IPS-20b (cell line): ENCODE measurements around the gene SH3PXD2A.

Experiments
- H3K27ac ChIP-seq: one replicate; pipeline ENCODE4 v1.5.1; 2013; ENCODE audit warnings: low read length
- H3K27me3 ChIP-seq: 2 replicates; pipeline ENCODE4 v1.6.1; 2013; ENCODE audit warnings: mild to moderate bottlenecking, low read length, inconsistent platforms; ENCODE audit not compliant: insufficient read depth
- H3K36me3 ChIP-seq: 2 replicates; pipeline ENCODE4 v1.6.1; 2013; ENCODE audit warnings: low read depth, mild to moderate bottlenecking, inconsistent platforms, low read length, moderate library complexity; ENCODE audit not compliant: insufficient read depth
- H3K4me1 ChIP-seq: 2 replicates; pipeline ENCODE4 v1.6.1; 2013; ENCODE audit warnings: mild to moderate bottlenecking, control low read depth, inconsistent platforms, low read length, moderate library complexity; ENCODE audit not compliant: insufficient read depth
- H3K4me3 ChIP-seq: 2 replicates; pipeline ENCODE4 v1.5.1; 2013; ENCODE audit warnings: mild to moderate bottlenecking, low read length, inconsistent platforms
- H3K9ac ChIP-seq: 2 replicates; pipeline ENCODE4 v1.6.1; 2013; ENCODE audit warnings: low read depth, mild to moderate bottlenecking, inconsistent platforms, low read length, moderate library complexity
- H3K9me3 ChIP-seq: 2 replicates; pipeline ENCODE4 v1.6.1; 2013; ENCODE audit warnings: mild to moderate bottlenecking, low read depth, low read length, inconsistent platforms; ENCODE audit not compliant: insufficient read depth

Gene SH3PXD2A

GRCh38 chr10:103802637-103803353 is 52.6 kb downstream of the SH3PXD2A start:
- Histone ChIP-seq H3K36me3 (no peaks in the 10 kb centered on the region), H3K27me3 (no peaks in the 10 kb centered on the region), H3K4me3 (no peak overlapping the region), H3K4me1 (peaks cover 11% of the 10 kb centered on the region; the same call in 1 of the 2 replicates), H3K27ac (no peak overlapping the region), H3K9me3 (no peaks in the 10 kb centered on the region), H3K9ac (no peak overlapping the region)

- Histone ChIP-seq H3K36me3 (no peaks in the 10 kb centered on the region), H3K4me3 (no peak overlapping the region), H3K27me3 (no peaks in the 10 kb centered on the region), H3K4me1 (peaks cover 11% of the 10 kb centered on the region; the same call in 1 of the 2 replicates), H3K9ac (no peak overlapping the region), H3K27ac (no peak overlapping the region), H3K9me3 (no peaks in the 10 kb centered on the region)
These were observed 53.3 kb downstream of the SH3PXD2A start for GRCh38 chr10:103802081-103802480.

- Histone ChIP-seq H3K27me3 (no peaks in the 10 kb centered on the region), H3K27ac (no peak overlapping the region), H3K9ac (no peak overlapping the region), H3K9me3 (no peaks in the 10 kb centered on the region), H3K36me3 (no peaks in the 10 kb centered on the region), H3K4me3 (no peak overlapping the region), H3K4me1 (peaks cover 11% of the 10 kb centered on the region; the same call in 1 of the 2 replicates)
These were observed 54.4 kb downstream of the SH3PXD2A start for GRCh38 chr10:103800789-103801540.

- no peak overlapping the region for H3K27ac ChIP-seq
- H3K4me3 ChIP-seq, result no peak overlapping the region
- H3K27me3 ChIP-seq, result no peaks in the 10 kb centered on the region
- no peak overlapping the region for H3K9ac ChIP-seq
- H3K4me1 ChIP-seq, result peaks cover 11% of the 10 kb centered on the region; the same call in 1 of the 2 replicates
- no peaks in the 10 kb centered on the region for H3K9me3 ChIP-seq
- H3K36me3 ChIP-seq, result no peaks in the 10 kb centered on the region
These were observed 55.3 kb downstream of the SH3PXD2A start for GRCh38 chr10:103800089-103800488.

GRCh38 chr10:103799341-103799740 is 56.0 kb downstream of the SH3PXD2A start:
- no peak overlapping the region for H3K4me3 ChIP-seq
- no peaks in the 10 kb centered on the region for H3K27me3 ChIP-seq
- no peak overlapping the region for H3K9ac ChIP-seq
- H3K36me3 ChIP-seq, result no peaks in the 10 kb centered on the region
- no peak overlapping the region for H3K27ac ChIP-seq
- H3K4me1 ChIP-seq, result 0 out of 2 replicates have a peak, but pooled peaks cover 4% of the 10 kb centered on the region
- H3K9me3 ChIP-seq, result no peaks in the 10 kb centered on the region

GRCh38 chr10:103798511-103798910 is 56.9 kb downstream of the SH3PXD2A start:
- Histone ChIP-seq H3K4me1 (0 out of 2 replicates have a peak, but pooled peaks cover 1% of the 10 kb centered on the region), H3K9ac (no peak overlapping the region), H3K36me3 (no peaks in the 10 kb centered on the region), H3K9me3 (no peaks in the 10 kb centered on the region), H3K4me3 (no peak overlapping the region), H3K27me3 (no peaks in the 10 kb centered on the region), H3K27ac (no peak overlapping the region)

GRCh38 chr10:103797857-103798256 is 57.5 kb downstream of the SH3PXD2A start:
- H3K4me1 ChIP-seq, result no peaks in the 10 kb centered on the region
- no peaks in the 10 kb centered on the region for H3K9me3 ChIP-seq
- H3K36me3 ChIP-seq, result no peaks in the 10 kb centered on the region
- H3K27me3 ChIP-seq, result no peaks in the 10 kb centered on the region
- no peak overlapping the region for H3K4me3 ChIP-seq
- no peak overlapping the region for H3K27ac ChIP-seq
- no peak overlapping the region for H3K9ac ChIP-seq

GRCh38 chr10:103795634-103796270 is 59.6 kb downstream of the SH3PXD2A start:
- Histone ChIP-seq H3K9ac (no peak overlapping the region), H3K4me3 (no peak overlapping the region), H3K4me1 (no peaks in the 10 kb centered on the region), H3K27me3 (no peaks in the 10 kb centered on the region), H3K27ac (no peak overlapping the region), H3K9me3 (no peaks in the 10 kb centered on the region), H3K36me3 (no peaks in the 10 kb centered on the region)

GRCh38 chr10:103794996-103795395 is 60.4 kb downstream of the SH3PXD2A start:
- Histone ChIP-seq H3K27ac (no peak overlapping the region), H3K27me3 (no peaks in the 10 kb centered on the region), H3K9ac (no peak overlapping the region), H3K36me3 (no peaks in the 10 kb centered on the region), H3K9me3 (no peaks in the 10 kb centered on the region), H3K4me1 (no peaks in the 10 kb centered on the region), H3K4me3 (no peak overlapping the region)

GRCh38 chr10:103793920-103794883 is 61.2 kb downstream of the SH3PXD2A start:
- no peaks in the 10 kb centered on the region for H3K27me3 ChIP-seq

GRCh38 chr10:103793429-103793828 is 61.9 kb downstream of the SH3PXD2A start:
- Histone ChIP-seq H3K4me3 (no peak overlapping the region), H3K4me1 (no peaks in the 10 kb centered on the region), H3K9me3 (no peaks in the 10 kb centered on the region), H3K9ac (no peak overlapping the region), H3K27ac (no peak overlapping the region), H3K27me3 (no peaks in the 10 kb centered on the region), H3K36me3 (no peaks in the 10 kb centered on the region)

More at GRCh38 chr10:103793920-103794883, 61.2 kb downstream of the SH3PXD2A start:
- H3K27ac ChIP-seq, result no peak overlapping the region
- no peaks in the 10 kb centered on the region for H3K9me3 ChIP-seq
- no peak overlapping the region for H3K4me3 ChIP-seq
- no peaks in the 10 kb centered on the region for H3K36me3 ChIP-seq
- H3K9ac ChIP-seq, result no peak overlapping the region
- no peaks in the 10 kb centered on the region for H3K4me1 ChIP-seq
